Measurements from ENCODE around the gene KIF20B. TPM values are rescaled to one million over a fixed set of nuclear protein-coding genes. Genes with fewer than 3 reads are reported as not detected.

Gene KIF20B
- total RNA-seq, 4 donors from 2014 or later: 4.9 to 16.5 (median 6.5) TPM

DNA sequence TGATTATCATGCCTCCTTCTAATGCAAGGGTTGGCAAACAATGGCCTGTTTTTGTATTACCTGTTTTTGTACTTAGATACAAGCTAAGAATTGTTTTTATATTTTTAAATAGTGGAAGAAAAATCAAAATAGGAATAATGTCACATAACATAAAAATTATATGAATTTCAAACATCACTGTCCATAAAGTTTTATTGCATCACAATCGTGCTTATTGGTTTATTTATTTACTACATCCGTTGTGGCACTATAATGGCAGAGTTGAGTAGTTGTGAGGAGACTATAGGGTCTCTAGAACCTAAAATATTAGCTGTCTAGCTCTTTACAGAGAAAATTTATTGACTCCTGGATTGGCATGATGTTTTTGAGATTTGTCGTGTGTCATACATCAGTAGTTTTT, 4.1 kb downstream of the KIF20B start:
- no peak for DNase-seq
- Histone ChIP-seq H3K36me3 (no peaks in the 10 kb centered on the region), H3K9me3 (no peaks in the 10 kb centered on the region), H3K4me1 (peaks cover 0 to 7% (median 0%) of the 10 kb centered on the region in 4 donors), H3K27ac (no peak overlapping the region), H3K27me3 (no peaks in the 10 kb centered on the region), H3K4me3 (no peak overlapping the region)
- TF ChIP-seq POLR2A (IDR thresholded peaks at IDR 0.05): no peak
- TF ChIP-seq, protein P1, sequence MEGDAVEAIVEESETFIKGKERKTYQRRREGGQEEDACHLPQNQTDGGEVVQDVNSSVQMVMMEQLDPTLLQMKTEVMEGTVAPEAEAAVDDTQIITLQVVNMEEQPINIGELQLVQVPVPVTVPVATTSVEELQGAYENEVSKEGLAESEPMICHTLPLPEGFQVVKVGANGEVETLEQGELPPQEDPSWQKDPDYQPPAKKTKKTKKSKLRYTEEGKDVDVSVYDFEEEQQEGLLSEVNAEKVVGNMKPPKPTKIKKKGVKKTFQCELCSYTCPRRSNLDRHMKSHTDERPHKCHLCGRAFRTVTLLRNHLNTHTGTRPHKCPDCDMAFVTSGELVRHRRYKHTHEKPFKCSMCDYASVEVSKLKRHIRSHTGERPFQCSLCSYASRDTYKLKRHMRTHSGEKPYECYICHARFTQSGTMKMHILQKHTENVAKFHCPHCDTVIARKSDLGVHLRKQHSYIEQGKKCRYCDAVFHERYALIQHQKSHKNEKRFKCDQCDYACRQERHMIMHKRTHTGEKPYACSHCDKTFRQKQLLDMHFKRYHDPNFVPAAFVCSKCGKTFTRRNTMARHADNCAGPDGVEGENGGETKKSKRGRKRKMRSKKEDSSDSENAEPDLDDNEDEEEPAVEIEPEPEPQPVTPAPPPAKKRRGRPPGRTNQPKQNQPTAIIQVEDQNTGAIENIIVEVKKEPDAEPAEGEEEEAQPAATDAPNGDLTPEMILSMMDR (IDR thresholded peaks at IDR 0.05): no peak

DNA sequence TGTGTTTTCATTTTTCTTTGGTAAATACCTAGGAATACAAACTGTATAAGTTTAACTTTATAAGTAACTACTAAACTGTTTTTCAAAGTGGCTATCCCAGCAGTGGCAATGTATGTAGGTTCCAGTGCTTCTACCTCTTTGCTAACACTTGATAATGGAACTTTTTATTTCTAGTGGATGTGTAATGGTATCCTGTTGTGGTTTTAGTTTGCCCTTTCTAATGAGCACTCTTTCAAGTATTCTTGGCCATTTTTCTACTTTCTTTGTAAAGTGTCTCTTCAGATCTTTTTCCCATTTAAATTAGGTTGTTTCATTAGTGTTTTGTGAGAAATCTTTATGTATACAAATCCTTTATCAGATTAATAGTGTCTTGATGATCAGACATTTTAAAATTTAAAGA, 4.6 kb downstream of the KIF20B start:
- Histone ChIP-seq H3K27ac (no peak overlapping the region), H3K27me3 (no peaks in the 10 kb centered on the region), H3K9me3 (no peaks in the 10 kb centered on the region), H3K4me3 (no peak overlapping the region), H3K36me3 (no peaks in the 10 kb centered on the region), H3K4me1 (peaks cover 0 to 7% (median 0%) of the 10 kb centered on the region in 4 donors)
- TF ChIP-seq, protein P1 (IDR thresholded peaks at IDR 0.05): no peak
- TF ChIP-seq POLR2A (IDR thresholded peaks at IDR 0.05): no peak
- DNase-seq: no peak

DNA sequence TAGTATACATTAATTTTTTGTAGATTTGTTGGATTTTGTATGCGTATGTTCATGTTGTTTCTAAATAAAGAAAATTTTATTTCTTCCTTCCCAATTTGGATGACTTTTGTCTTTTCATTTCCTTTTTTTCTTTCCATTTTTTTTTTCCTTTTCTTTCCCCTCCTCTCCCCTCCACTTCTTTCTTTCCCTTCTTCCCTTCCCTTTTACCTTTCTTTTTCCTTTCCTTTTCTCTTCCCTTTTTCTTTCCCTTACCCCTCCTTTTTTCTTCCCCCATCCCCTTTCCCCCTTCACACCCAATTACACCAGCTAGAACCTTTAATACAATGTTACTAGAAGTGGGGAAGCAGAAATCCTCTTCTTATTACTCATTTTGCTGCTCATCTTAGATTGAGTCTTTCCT, 6.0 kb downstream of the KIF20B start:
- TF ChIP-seq POLR2A (IDR thresholded peaks at IDR 0.05): no peak
- TF ChIP-seq, protein P1 (IDR thresholded peaks at IDR 0.05): no peak
- Histone ChIP-seq H3K4me3 (no peak overlapping the region), H3K27ac (no peak overlapping the region), H3K27me3 (no peaks in the 10 kb centered on the region), H3K36me3 (no peaks in the 10 kb centered on the region), H3K9me3 (no peaks in the 10 kb centered on the region), H3K4me1 (peaks cover 0 to under 1% (median 0%) of the 10 kb centered on the region in 4 donors)
- no peak for DNase-seq

DNA sequence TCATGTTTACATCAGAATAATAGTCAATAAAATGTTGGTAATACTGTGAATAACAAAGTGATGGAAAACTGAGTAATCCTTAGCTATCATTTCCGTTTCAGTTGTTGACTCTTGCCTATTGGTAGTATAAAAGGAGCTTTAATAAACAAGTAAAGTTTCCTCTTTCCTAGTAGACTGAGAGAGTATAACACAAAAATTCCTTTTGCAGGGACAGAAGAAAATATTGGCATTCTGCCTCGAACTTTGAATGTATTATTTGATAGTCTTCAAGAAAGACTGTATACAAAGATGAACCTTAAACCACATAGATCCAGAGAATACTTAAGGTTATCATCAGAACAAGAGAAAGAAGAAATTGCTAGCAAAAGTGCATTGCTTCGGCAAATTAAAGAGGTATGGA, 9.4 kb downstream of the KIF20B start:
- Histone ChIP-seq H3K36me3 (no peaks in the 10 kb centered on the region), H3K27me3 (no peaks in the 10 kb centered on the region), H3K9me3 (no peaks in the 10 kb centered on the region), H3K4me1 (no peaks in the 10 kb centered on the region), H3K4me3 (no peak overlapping the region), H3K27ac (no peak overlapping the region)
- TF ChIP-seq POLR2A (IDR thresholded peaks at IDR 0.05): no peak
- TF ChIP-seq, protein P1 (IDR thresholded peaks at IDR 0.05): no peak
- no peak for DNase-seq

- Histone ChIP-seq H3K27me3 (no peaks in the 10 kb centered on the region), H3K36me3 (no peaks in the 10 kb centered on the region), H3K27ac (no peak overlapping the region), H3K4me1 (no peaks in the 10 kb centered on the region), H3K9me3 (no peaks in the 10 kb centered on the region), H3K4me3 (no peak overlapping the region)
- TF ChIP-seq, protein P1 (IDR thresholded peaks at IDR 0.05): no peak
- TF ChIP-seq POLR2A (IDR thresholded peaks at IDR 0.05): no peak
- no peak for DNase-seq
Observed at GRCh38 chr10:89734616-89735015, 33.2 kb downstream of the KIF20B start.

Measured in Peyer's patch (tissue), 4 donors.